Bone marrow (tissue), 2 donors: ENCODE results near the gene SYCP2.
"Not testable (repeated sequence)": the region's sequence is repeated elsewhere in the genome, so short reads cannot be mapped to it uniquely, and the experiment has no call there.

Experiments
- DNase-seq, 2 donors: peaks; one replicate each; lab custom pipeline; 2025; lab: John Stamatoyannopoulos, UW

Gene SYCP2

DNA sequence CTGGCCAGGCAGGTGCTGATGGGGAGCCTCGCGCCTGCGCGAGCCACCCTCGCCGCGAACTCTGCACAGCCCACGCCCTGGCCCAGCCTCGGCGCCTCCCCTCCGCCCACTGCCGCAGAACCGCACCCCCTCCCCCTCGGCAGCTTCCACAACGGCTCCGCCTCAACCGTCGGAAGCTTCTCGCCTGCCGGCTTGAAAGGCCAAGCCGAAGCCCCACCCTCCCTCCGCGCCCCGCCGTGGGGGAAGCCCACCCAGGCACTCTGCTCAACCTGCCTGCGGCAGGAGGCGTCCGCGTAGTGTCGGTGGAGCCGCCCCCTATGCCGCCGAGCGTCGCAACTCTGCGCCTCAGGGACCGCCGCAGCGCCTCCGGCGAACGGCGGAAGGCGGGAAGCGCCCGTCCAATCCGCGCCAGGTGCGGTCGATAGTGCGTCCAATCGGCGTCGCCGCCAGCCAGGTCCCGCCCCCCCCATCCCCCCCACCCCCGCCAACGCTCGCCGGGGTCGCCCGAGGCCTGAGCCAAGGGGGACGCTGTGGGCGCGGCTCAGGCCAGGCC lies at the start of gene SYCP2:
SYCP2 (minus strand) TSS at position 342 of the 553 bp plus-strand sequence. CDS start 11,224 bp downstream, outside the sequence.
- peak in 1 of 2 donors; percentile 75 for DNase-seq

DNA sequence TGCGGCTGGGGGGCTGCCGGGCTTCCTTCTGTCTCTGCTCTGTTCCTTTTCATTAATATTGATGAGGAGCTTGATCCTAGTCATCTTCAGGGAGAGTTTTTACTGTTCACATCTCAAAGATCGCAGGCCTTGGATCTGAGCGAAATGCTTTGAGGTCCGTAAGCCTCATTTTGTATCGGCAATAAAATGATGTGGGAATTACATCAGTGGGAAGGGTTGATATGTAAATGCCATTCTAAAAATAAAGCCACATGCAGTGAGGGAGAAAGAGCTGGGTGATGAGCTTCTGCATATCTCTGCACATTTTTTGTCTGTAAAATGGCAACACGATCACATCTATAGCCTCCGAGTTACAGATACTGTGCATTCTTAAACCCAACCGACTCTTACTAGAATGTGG lies 49.6 kb upstream of the SYCP2 start:
- no peak for DNase-seq

DNA sequence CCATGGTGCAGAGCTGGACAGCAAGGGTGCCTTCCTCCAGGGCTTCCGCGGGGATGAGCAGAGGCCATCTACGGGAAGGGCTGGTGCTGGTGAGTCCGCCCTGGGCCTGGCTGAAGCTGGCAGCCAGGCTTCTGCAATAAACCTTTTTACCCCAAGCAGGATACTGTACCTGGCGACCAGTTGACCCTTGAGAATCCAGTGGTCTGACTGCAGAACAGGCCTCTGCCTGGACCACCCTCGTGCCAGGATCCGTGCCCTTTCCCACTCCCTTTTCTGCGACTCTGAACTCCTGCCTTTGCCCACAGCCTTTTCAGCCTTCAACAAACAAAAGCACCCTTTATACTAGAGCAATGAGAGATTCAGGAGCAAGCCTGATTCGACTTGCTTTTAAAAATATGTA lies 43.6 kb upstream of the SYCP2 start:
- DNase-seq, result no peak

DNA sequence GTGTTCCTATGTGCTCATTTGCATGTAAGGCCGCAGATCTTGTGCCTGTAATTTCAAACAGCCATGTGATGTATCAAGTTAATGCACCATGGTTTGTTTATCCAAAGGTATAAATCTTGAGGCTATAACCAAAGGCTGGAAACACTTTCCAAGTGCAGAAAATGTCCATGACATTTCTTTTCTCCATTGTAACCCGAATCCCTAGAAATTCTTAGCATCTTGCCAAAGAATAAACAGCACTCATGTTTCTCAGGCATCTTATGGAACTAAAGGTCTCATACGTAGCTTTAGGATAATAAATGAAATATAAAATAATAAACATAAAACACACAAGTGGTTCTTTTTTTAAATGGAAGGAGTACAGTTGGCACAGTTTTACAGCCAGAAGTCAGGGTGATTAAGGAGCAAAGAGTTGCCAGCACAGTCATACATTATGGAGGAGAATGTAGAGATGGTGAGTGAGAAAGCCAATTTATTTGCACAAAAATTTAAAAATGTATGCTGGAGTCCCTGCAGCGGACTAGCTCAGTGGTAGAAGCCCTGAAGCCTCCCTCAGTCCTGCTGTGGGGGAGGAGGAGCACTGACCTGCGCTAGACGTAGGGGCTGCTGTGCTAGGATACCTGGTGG lies 42.8 kb upstream of the SYCP2 start:
- no peak for DNase-seq

DNA sequence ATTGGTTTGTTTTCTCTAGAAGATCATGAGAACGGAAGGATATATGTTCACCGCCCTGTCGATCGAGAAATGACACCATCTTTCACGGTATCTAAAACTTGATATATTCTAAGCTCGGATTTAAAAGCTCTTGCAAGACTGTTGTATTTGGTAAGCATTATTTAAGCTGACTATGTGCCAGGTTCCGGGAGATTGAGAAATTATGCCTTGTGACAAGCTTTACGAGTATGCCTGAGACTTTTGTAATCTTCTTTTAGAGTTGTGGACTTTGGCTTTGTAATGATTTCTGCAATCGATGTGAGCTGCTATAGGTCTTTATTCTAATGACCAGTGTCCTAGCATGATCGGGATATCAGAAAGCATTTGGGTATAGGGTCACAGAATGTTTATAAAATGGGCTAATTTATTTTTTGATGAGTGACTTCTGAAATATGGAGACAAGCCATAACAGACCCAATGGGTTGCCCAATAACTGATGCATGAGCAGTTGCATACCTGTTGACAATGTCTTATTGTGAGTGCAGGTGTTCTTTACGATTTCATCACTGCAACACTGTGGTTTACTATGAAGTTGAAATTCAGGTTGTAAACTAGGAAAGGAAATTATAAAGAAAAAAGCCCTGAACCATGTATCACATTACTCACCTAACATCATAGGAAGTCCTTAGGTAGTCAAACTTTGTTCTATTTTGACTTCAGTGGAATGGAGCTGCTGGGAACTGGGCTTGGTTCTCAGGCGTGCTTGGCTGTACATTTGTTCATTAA lies 38.8 kb upstream of the SYCP2 start:
- DNase-seq, result no peak

- no peak for DNase-seq
Measured at GRCh38 chr20:59971428-59971827, 38.0 kb upstream of the SYCP2 start.

DNA sequence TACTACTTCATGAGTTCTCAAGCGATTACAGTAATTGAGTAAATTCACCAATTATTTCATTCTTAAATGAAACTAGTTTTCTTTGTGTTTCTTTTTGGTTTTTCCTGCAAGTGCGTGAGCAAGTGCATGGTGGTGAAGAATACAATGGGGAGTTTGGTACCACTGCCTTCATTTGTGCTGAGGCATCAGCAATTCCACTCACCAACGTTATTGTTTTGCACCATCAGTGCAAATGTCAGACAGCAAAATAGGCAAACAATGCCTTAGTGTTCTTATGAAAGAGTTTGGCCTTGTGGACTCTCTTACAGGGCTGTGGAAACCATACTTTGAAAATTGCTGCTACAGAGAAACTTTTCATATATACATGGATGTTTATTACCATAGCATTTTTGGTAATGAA lies 33.0 kb upstream of the SYCP2 start:
- DNase-seq, result no peak

GRCh38 chr20:59962155-59962554 lies 28.7 kb upstream of the SYCP2 start:
- DNase-seq, result no peak

GRCh38 chr20:59961423-59961822 lies 28.0 kb upstream of the SYCP2 start:
- DNase-seq, result no peak

GRCh38 chr20:59958626-59959025 lies 25.2 kb upstream of the SYCP2 start:
- DNase-seq, result no peak

DNA sequence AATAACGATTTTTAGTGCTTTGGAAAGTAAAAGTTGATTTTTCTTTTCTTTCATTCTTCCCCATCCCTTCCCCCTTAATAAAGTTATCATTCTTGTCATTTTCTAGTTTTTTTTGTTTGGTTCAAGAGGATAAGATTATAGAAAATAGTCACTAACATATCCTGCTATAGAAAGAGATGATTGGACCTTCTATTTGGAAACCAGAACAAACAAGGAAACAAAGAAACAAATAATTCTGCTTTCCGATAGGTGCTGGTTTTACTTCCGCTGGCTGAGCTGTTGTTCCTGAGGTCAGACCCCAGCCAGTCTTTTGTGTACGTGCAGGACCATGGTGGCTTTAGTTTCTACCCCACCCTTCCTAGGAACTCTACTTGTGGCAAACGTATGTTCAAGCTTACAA lies 24.7 kb upstream of the SYCP2 start, which contains the start of gene CDH26:
CDH26 (plus strand) TSS at position 301 of the 400 bp plus-strand sequence. CDS start 304 bp downstream, outside the sequence.
- DNase-seq, result no peak

DNA sequence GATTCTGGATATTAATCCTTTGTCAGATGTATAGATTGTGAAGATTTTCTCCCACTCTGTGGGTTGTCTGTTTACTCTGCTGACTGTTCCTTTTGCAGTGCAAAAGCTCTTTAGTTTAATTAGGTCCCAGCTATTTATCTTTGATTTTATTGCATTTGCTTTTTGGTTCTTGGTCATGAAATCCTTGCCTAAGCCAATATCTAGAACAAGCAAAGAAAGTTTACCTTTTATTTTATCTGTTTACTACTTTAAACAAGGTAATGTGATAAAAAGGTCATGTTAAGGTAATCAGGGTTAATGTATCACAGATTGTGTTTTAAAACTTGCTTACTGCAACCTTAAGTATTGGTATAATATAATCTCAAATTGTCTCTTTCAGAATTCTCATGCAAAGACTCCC lies 24.1 kb upstream of the SYCP2 start:
- not testable (repeated sequence) for DNase-seq

GRCh38 chr20:59955131-59955796 lies 21.8 kb upstream of the SYCP2 start:
- no peak for DNase-seq

GRCh38 chr20:59954718-59955117 lies 21.3 kb upstream of the SYCP2 start:
- DNase-seq, result no peak

GRCh38 chr20:59949911-59950310 lies 16.5 kb upstream of the SYCP2 start:
- DNase-seq, result no peak

GRCh38 chr20:59948828-59949720 lies 15.6 kb upstream of the SYCP2 start:
- DNase-seq, result peak in 1 of 2 donors; percentile 44

GRCh38 chr20:59948212-59948611 lies 14.8 kb upstream of the SYCP2 start:
- DNase-seq, result peak in 1 of 2 donors; percentile 9

DNA sequence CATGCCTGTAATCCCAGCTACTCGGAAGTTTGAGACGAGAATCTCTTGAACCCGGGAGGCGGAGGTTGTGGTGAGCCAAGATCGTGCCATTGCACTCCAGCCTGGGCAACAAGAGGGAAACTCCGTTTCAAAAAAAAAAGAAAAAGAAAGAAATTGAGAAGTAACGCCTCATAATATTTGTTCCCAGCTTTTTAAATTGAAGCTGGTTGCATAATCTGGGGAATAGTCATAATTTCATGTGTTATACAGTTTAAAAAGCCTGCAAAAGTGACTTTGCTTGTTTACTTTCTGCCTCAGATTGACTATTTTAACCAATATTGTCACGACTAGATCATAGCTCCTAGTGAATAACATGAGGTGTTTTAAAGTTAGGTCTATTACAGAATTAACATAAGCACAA lies 13.9 kb upstream of the SYCP2 start:
- no peak for DNase-seq

DNA sequence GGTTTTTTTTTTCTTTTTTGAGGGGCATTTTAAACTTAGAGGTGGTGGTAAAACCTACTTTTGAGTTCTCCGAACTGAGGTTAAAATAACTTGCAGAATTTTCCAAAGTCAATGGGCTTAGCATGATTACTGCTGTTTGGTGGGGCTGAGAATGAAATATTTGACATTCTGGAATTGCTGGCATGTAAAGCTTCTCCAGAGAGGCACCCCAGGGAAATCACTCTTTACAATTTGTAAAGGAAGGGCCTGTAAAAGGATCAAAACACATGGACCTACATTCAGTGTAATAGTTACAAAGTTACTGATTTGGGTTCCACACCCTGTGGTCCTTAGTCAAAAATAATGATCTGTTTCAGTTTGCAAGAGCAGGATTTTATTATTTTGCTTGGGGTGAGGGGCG lies 12.3 kb upstream of the SYCP2 start:
- DNase-seq, result no peak

DNA sequence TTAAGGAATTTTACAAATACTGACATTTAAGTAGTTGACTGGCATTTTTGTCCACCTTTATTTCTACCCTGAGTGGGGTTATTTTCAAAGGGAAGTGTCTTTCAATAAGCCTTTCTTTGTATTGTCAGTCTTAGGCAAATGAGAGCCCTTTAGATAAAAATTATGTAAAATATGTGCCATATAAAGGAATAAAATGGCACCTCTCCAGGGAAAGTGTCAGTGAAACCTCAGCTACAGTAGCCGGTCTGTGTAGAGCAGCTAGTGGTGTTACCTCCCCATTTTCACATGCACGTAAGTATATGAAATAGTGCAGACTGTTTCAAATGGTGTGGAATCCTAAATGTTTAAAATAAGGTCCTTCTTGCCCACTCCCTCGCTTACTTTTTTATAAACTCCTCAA lies 11.7 kb upstream of the SYCP2 start:
- DNase-seq, result no peak

DNA sequence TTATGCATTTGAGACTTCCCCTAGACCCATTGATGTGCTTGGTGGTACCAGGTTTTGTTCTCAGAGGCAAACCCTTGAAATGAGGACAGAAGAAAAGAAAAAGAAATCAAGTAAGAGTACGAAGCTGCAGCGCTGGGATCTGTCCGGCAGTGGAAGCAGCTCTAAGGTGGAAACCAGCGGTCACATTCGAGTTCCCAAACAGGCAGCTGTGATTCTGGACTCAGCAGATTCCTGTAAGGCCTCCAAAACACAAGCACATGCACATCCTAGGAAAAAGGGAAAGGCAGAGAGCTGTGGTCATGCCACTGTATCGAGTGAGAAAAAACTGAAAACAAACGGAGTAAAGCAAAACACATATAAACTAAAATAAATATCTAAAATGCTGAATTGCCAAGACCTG lies 11.3 kb upstream of the SYCP2 start:
- no peak for DNase-seq

DNA sequence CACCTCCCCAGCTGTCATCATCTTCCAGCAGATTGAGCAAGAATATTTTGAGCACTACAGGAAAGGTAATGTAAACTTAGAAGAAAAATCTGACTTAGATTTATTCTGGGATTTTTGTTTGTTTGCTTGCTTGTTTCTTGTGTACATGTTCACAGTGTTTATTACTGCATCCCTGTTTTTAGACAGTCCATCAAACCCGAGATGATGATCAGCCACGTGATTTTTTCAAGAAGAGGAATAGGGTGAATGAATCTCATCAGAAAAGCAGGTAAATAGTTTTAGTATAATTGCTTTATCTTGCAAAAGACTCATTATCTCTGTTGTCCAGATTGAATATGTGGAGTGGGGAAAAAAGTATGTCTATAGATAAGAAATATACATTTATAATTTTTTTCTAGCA lies 8.8 kb upstream of the SYCP2 start:
- DNase-seq, result no peak
